Fibroblast of mammary gland (primary cell): ENCODE data around the gene DPYSL4.

ENCODE experiments used
- DNase-seq: peaks from one replicate; pipeline ENCODE4 v3.0.0-alpha.2; 2010; ENCODE audit warnings: low read depth
- H3K4me3 ChIP-seq: 2 replicates; pipeline ENCODE4 v1.5.1; 2011; ENCODE audit warnings: low read depth, mild to moderate bottlenecking, low read length, moderate library complexity; ENCODE audit not compliant: control insufficient read depth
- CTCF ChIP-seq: conservative IDR thresholded peaks from 2 replicates; pipeline ENCODE4 v1.5.1; 2011; ENCODE audit warnings: low read depth, low read length, inconsistent platforms; ENCODE audit not compliant: control insufficient read depth, insufficient read depth

The DPYSL4 gene

GRCh38 chr10:132223611-132224342, 37.0 kb downstream of the DPYSL4 start:
- no peak for DNase-seq
- H3K4me3 ChIP-seq = no peak overlapping the region
- TF ChIP-seq CTCF = no peak

DNA sequence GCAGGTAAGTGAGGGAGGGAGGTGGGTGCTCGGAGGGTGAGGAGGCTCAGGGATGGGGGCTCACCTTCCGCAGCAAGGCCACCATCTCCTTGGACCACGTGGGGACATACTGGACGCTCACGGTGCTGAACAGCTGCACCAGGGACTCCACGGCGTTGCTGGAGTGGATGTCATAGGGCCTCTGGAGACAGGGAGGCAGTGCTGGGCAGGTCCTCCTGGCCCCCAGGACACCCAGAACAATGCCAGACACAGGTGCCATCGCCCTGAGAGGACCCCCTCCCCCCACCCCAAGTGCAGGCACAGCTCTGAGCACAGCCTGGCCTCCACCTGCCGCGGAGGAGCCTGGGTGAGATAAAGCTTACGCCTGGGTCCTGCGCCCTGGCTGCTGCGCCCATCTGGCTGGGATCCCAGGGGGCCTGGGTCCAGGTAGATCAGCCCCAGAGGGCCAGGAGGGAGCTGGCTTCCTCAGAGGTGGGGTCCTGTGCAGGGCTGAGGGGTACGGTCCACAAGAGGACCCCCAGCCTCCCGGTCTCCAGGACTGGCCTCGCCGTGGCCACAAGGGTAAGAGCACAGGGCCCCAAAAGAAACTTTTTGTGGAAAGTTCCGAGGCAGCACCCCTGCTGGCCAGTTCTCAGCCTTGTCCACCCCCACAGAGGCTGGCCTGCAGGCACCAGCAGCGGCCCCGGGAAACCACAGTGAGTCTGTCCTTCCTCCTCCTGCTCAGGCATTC, 37.8 kb downstream of the DPYSL4 start:
- no peak for TF ChIP-seq CTCF
- no peak for DNase-seq
- H3K4me3 ChIP-seq = no peak overlapping the region

DNA sequence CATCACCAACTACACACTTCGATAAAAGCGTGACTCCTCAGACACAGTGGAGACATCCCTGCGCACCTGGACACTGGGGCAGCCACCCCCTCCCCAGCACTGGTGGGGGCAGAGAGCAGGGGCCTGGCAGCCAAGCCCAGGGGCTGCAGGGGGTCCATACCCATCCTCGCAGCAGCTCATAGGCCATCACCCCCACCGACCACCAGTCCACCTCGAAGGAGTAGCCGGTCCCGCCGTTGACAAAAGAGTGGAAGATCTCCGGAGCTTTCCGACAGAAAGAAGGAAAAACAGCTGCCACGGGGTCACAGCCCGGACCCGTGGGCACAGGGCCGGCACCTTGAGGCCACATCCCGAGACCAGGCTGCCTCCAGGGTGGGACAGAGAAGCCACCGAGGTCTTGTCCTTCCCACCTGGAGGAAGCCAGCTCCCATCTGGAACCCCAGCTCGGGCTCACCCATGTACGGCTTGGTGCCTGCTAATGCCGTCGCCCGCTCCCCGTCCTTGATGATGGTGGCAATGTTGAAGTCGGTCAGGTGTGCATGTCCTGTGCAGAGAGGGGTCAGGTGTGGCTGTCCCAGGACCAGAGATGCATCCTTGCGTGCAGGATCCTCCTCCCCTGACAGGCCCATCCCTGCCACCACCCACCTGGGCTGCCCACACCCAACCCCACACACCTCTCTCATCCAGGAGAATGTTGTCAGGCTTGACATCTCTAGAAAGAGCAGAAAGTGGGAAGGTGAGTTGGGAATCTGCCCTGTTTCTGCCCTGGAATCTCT, 38.5 kb downstream of the DPYSL4 start:
- no peak for DNase-seq
- no peak overlapping the region for H3K4me3 ChIP-seq
- TF ChIP-seq CTCF = no peak

DNA sequence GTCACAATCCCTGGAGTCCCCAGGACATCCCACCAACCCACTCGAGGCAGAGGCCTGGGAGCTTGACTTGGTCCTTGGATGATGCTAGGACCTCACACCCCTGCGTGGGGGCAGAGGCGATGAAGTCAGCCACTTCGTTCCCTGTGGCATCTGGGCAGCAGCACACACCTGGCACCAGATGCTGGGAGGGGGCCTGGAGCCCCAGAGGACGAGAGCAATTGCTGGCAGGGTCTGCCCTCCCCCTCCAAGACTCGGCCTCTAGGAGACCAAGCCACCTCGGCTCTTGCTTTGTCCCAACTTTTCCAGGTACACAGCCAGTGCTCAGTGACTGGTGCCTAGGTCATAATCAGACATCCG, 39.1 kb downstream of the DPYSL4 start:
- no peak for DNase-seq
- H3K4me3 ChIP-seq = no peak overlapping the region
- TF ChIP-seq CTCF = no peak

- no peak for DNase-seq
- TF ChIP-seq CTCF = no peak
- no peak overlapping the region for H3K4me3 ChIP-seq
Measured at GRCh38 chr10:132226586-132227405, 40.0 kb downstream of the DPYSL4 start.

- DNase-seq = no peak
- no peak overlapping the region for H3K4me3 ChIP-seq
- no peak for TF ChIP-seq CTCF
Measured at GRCh38 chr10:132227851-132228390, 41.2 kb downstream of the DPYSL4 start.
